ENCODE results near the gene IL9. TPM values are rescaled to one million over a fixed set of nuclear protein-coding genes. Genes with fewer than 3 reads are reported as not detected.

The IL9 gene
- total RNA-seq, 2 donors from 2014 or later: not detected

Other genes with a start within 250 kb of the IL9 start
- gene SLC25A48, start 61.2 kb downstream of the IL9 start, total RNA-seq: not detected
- not detected for gene LECT2, start 59.1 kb upstream of the IL9 start, total RNA-seq
- 1 to 10 TPM; 6.6 to 8.6 TPM for gene TGFBI, start 133.1 kb upstream of the IL9 start, total RNA-seq
- gene SMAD5, start 237.0 kb upstream of the IL9 start, total RNA-seq: 10 to 100 TPM; 12.5 to 18.1 TPM